ENCODE measurements around the gene SRGAP3.

DNA sequence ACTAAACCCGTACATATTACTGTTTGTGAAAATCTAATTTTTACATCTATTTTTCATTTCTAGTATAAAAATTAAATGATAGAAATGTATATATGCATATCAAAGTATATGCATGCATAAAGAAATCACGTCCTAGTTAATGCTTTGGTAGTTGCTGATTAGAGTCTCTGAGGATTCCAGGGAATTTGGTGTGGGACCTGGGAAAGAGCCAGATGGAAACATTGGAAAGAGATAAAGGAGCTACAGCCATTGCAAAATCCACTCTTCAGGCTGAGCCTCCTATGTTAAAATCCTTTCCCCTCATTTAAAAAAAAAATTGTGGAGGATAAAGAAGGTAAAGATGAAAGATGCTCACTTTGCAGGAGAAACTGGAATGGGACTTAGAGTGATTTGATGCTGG is 134.1 kb downstream of the SRGAP3 start:
- TF ChIP-seq, protein P1, sequence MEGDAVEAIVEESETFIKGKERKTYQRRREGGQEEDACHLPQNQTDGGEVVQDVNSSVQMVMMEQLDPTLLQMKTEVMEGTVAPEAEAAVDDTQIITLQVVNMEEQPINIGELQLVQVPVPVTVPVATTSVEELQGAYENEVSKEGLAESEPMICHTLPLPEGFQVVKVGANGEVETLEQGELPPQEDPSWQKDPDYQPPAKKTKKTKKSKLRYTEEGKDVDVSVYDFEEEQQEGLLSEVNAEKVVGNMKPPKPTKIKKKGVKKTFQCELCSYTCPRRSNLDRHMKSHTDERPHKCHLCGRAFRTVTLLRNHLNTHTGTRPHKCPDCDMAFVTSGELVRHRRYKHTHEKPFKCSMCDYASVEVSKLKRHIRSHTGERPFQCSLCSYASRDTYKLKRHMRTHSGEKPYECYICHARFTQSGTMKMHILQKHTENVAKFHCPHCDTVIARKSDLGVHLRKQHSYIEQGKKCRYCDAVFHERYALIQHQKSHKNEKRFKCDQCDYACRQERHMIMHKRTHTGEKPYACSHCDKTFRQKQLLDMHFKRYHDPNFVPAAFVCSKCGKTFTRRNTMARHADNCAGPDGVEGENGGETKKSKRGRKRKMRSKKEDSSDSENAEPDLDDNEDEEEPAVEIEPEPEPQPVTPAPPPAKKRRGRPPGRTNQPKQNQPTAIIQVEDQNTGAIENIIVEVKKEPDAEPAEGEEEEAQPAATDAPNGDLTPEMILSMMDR (IDR thresholded peaks at IDR 0.05): no peak
- TF ChIP-seq POLR2A (IDR thresholded peaks at IDR 0.05): no peak
